Activated naive CD4-positive, alpha-beta T cell treated with anti-CD3 and anti-CD28 coated beads, Interleukin-2, amount 10 ng/mL, durations not matched to agents 7 days and 5 days (primary cell): ENCODE data around the gene ZC3H7A.

Experiments used
- CTCF ChIA-PET: fragments of 350-600 bp; sonication (Branson Sonifier 250); formaldehyde crosslinking; loops from one replicate; lab custom pipeline; 2021; ENCODE audit warnings: antibody characterized with exemption; lab: Charles Lee
- DNase-seq: peaks from one replicate; pipeline ENCODE4 v3.0.0-alpha.2; 2020
- H3K27ac Mint-ChIP-seq: one replicate; pipeline ENCODE4 v1.8.0; 2021; ENCODE audit warnings: mild to moderate bottlenecking, moderate library complexity, mixed read lengths
- H3K27me3 Mint-ChIP-seq: one replicate; pipeline ENCODE4 v1.8.0; 2021; ENCODE audit warnings: mild to moderate bottlenecking, mixed read lengths
- H3K36me3 Mint-ChIP-seq: one replicate; pipeline ENCODE4 v1.8.0; 2021; ENCODE audit warnings: mixed read lengths
- H3K4me1 Mint-ChIP-seq: one replicate; pipeline ENCODE4 v1.8.0; 2021; ENCODE audit warnings: mixed read lengths
- H3K4me3 Mint-ChIP-seq: one replicate; pipeline ENCODE4 v1.8.0; 2021; ENCODE audit warnings: mild to moderate bottlenecking, moderate library complexity, mixed read lengths
- H3K9me3 Mint-ChIP-seq: one replicate; pipeline ENCODE4 v1.8.0; 2021; ENCODE audit warnings: mixed read lengths

The ZC3H7A gene

GRCh38 chr16:11779074-11779473 lies 18.0 kb downstream of the ZC3H7A start:
- peaks cover 33% of the 10 kb centered on the region for H3K4me1 Mint-ChIP-seq
- no peak overlapping the region for H3K4me3 Mint-ChIP-seq
- peaks cover 48% of the 10 kb centered on the region for H3K36me3 Mint-ChIP-seq
- no peak for DNase-seq
- no peaks in the 10 kb centered on the region for H3K9me3 Mint-ChIP-seq
- no peak overlapping the region for H3K27ac Mint-ChIP-seq
- CTCF ChIA-PET: interaction anchor here (1.0 kb wide), 1 partner anchor 63 kb away, joined by 3 read pairs; no protein-coding TSS in a partner anchor
- H3K27me3 Mint-ChIP-seq: no peaks in the 10 kb centered on the region

- DNase-seq: no peak
- H3K4me1 Mint-ChIP-seq: peaks cover 7% of the 10 kb centered on the region
- H3K27ac Mint-ChIP-seq: no peak overlapping the region
- no peaks in the 10 kb centered on the region for H3K27me3 Mint-ChIP-seq
- H3K9me3 Mint-ChIP-seq: no peaks in the 10 kb centered on the region
- peaks cover 49% of the 10 kb centered on the region for H3K36me3 Mint-ChIP-seq
- CTCF ChIA-PET: no interaction called here
- H3K4me3 Mint-ChIP-seq: no peak overlapping the region
These were observed 22.9 kb downstream of the ZC3H7A start for GRCh38 chr16:11774065-11774626.

GRCh38 chr16:11768849-11769248 lies 28.2 kb downstream of the ZC3H7A start:
- Mint-ChIP-seq H3K4me1 (peaks cover 14% of the 10 kb centered on the region), H3K27ac (peak overlapping the region; percentile 28), H3K36me3 (peaks cover 60% of the 10 kb centered on the region), H3K27me3 (no peaks in the 10 kb centered on the region), H3K4me3 (no peak overlapping the region), H3K9me3 (no peaks in the 10 kb centered on the region)
- no peak for DNase-seq
- CTCF ChIA-PET: interaction anchor here (1.5 kb wide), 1 partner anchor 54 kb away, joined by 4 read pairs; no protein-coding TSS in a partner anchor

- Mint-ChIP-seq H3K27me3 (no peaks in the 10 kb centered on the region), H3K9me3 (no peaks in the 10 kb centered on the region), H3K27ac (no peak overlapping the region), H3K4me1 (no peaks in the 10 kb centered on the region), H3K36me3 (peaks cover 67% of the 10 kb centered on the region), H3K4me3 (no peak overlapping the region)
- no peak for DNase-seq
- CTCF ChIA-PET: interaction anchor here (1.3 kb wide), 1 partner anchor 35 kb away, joined by 3 read pairs; no protein-coding TSS in a partner anchor
These were observed 34.6 kb downstream of the ZC3H7A start for GRCh38 chr16:11762431-11762830.

GRCh38 chr16:11759997-11760396 lies 37.1 kb downstream of the ZC3H7A start:
- Mint-ChIP-seq H3K4me3 (no peak overlapping the region), H3K27me3 (no peaks in the 10 kb centered on the region), H3K27ac (no peak overlapping the region), H3K36me3 (peaks cover 75% of the 10 kb centered on the region), H3K9me3 (no peaks in the 10 kb centered on the region), H3K4me1 (no peaks in the 10 kb centered on the region)
- no peak for DNase-seq
- CTCF ChIA-PET: no interaction called here

GRCh38 chr16:11759163-11759834 lies 37.8 kb downstream of the ZC3H7A start:
- no peaks in the 10 kb centered on the region for H3K9me3 Mint-ChIP-seq
- DNase-seq: no peak
- CTCF ChIA-PET: no interaction called here
- no peak overlapping the region for H3K4me3 Mint-ChIP-seq
- H3K36me3 Mint-ChIP-seq: peaks cover 70% of the 10 kb centered on the region
- no peak overlapping the region for H3K27ac Mint-ChIP-seq
- H3K4me1 Mint-ChIP-seq: no peaks in the 10 kb centered on the region
- no peaks in the 10 kb centered on the region for H3K27me3 Mint-ChIP-seq

- Mint-ChIP-seq H3K4me1 (no peaks in the 10 kb centered on the region), H3K4me3 (no peak overlapping the region), H3K36me3 (peaks cover 67% of the 10 kb centered on the region)
These were observed 39.1 kb downstream of the ZC3H7A start for GRCh38 chr16:11757671-11758545.

GRCh38 chr16:11756248-11756647 lies 40.8 kb downstream of the ZC3H7A start:
- Mint-ChIP-seq H3K4me1 (no peaks in the 10 kb centered on the region), H3K27ac (no peak overlapping the region), H3K9me3 (no peaks in the 10 kb centered on the region), H3K36me3 (peaks cover 63% of the 10 kb centered on the region), H3K4me3 (no peak overlapping the region), H3K27me3 (no peaks in the 10 kb centered on the region)
- CTCF ChIA-PET: no interaction called here
- DNase-seq: no peak

More at GRCh38 chr16:11757671-11758545, 39.1 kb downstream of the ZC3H7A start:
- Mint-ChIP-seq H3K27ac (no peak overlapping the region), H3K27me3 (no peaks in the 10 kb centered on the region), H3K9me3 (no peaks in the 10 kb centered on the region)
- CTCF ChIA-PET: no interaction called here
- no peak for DNase-seq

- CTCF ChIA-PET: interaction anchor here (0.7 kb wide), 1 partner anchor 105 kb away, joined by 3 read pairs; no protein-coding TSS in a partner anchor
These were observed 41.9 kb downstream of the ZC3H7A start for GRCh38 chr16:11755022-11755760.

GRCh38 chr16:11752856-11753255 lies 44.2 kb downstream of the ZC3H7A start:
- Mint-ChIP-seq H3K27me3 (no peaks in the 10 kb centered on the region), H3K9me3 (no peaks in the 10 kb centered on the region), H3K36me3 (peaks cover 57% of the 10 kb centered on the region), H3K4me1 (no peaks in the 10 kb centered on the region), H3K4me3 (no peak overlapping the region), H3K27ac (peak overlapping the region; percentile 74)
- no peak for DNase-seq
- CTCF ChIA-PET: no interaction called here

More at GRCh38 chr16:11755022-11755760, 41.9 kb downstream of the ZC3H7A start:
- Mint-ChIP-seq H3K4me3 (no peak overlapping the region), H3K36me3 (peaks cover 61% of the 10 kb centered on the region), H3K27ac (no peak overlapping the region), H3K4me1 (no peaks in the 10 kb centered on the region), H3K27me3 (no peaks in the 10 kb centered on the region), H3K9me3 (no peaks in the 10 kb centered on the region)
- no peak for DNase-seq

- peaks cover 34% of the 10 kb centered on the region for H3K36me3 Mint-ChIP-seq
- no peaks in the 10 kb centered on the region for H3K4me1 Mint-ChIP-seq
- no peaks in the 10 kb centered on the region for H3K9me3 Mint-ChIP-seq
- no peak overlapping the region for H3K27ac Mint-ChIP-seq
- DNase-seq: no peak
- H3K4me3 Mint-ChIP-seq: no peak overlapping the region
- CTCF ChIA-PET: no interaction called here
- no peaks in the 10 kb centered on the region for H3K27me3 Mint-ChIP-seq
These were observed 47.0 kb downstream of the ZC3H7A start for GRCh38 chr16:11750056-11750455.

GRCh38 chr16:11748404-11749254 lies 48.4 kb downstream of the ZC3H7A start:
- Mint-ChIP-seq H3K9me3 (no peaks in the 10 kb centered on the region), H3K4me1 (peaks cover 7% of the 10 kb centered on the region), H3K27ac (no peak overlapping the region), H3K36me3 (peaks cover 32% of the 10 kb centered on the region), H3K27me3 (no peaks in the 10 kb centered on the region), H3K4me3 (no peak overlapping the region)
- CTCF ChIA-PET: no interaction called here
- DNase-seq: no peak

- CTCF ChIA-PET: no interaction called here
- no peak overlapping the region for H3K27ac Mint-ChIP-seq
- no peaks in the 10 kb centered on the region for H3K27me3 Mint-ChIP-seq
- H3K36me3 Mint-ChIP-seq: peaks cover 31% of the 10 kb centered on the region
- no peak overlapping the region for H3K4me3 Mint-ChIP-seq
- no peaks in the 10 kb centered on the region for H3K9me3 Mint-ChIP-seq
- no peak for DNase-seq
- H3K4me1 Mint-ChIP-seq: peaks cover 12% of the 10 kb centered on the region
These were observed 49.1 kb downstream of the ZC3H7A start for GRCh38 chr16:11747949-11748403.
